GM12801 (cell line): Measurements from ENCODE around the gene ZYG11B.

Source experiments
- CTCF ChIP-seq: IDR thresholded peaks from one replicate; pipeline ENCODE4 v1.5.1; 2011; ENCODE audit warnings: control low read depth; ENCODE audit not compliant: insufficient read length; ENCODE audit errors: extremely low read depth

Gene ZYG11B

DNA sequence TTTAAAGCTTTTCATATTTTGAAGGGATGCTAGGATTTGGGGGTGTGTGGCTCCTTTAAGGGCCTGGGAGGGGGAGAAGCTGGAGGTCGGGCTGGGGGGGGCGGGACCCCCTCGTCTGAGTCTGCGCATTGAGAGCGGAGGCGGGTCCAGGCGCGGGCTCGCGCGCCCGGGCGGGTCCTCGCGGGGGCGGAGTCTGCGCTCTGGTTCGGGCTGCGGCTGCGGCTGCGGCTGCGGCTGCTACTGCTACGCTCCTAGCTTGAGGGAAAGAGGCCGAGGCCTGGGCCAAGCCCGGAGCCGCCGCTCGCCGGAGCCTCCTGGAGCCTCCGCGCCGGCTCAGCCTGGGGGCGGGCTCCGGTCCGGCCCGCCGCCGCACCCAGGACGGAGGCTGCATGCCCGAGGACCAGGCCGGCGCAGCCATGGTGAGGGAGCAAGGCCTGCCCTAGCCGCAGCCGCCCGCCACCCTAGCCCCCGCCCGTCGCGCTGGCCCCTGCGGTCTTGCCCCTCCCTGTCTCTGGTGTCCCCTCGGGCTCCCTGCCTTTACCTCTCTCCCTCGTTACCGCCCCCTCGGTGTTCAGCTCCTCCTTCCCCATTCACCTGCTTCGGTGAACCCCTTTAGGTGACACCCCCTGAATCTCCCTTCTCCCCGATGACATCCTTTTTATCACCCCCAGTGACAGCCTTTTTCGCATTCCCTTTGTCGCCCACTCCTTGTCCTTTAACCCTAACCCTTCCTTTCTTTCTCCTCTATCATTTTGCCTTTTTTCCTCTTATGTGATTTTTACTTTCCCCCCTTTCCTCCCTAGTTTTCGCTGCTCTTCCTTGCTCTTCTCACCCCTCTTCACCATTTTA lies at the start of gene ZYG11B:
TSS of gene ZYG11B (plus strand) at position 189 of the 849 bp plus-strand sequence. CDS start at position 390, 201 bp downstream.
- TF ChIP-seq CTCF = no peak

GRCh38 chr1:52677076-52677806 lies 49.0 kb upstream of the ZYG11B start:
- TF ChIP-seq CTCF = no peak

DNA sequence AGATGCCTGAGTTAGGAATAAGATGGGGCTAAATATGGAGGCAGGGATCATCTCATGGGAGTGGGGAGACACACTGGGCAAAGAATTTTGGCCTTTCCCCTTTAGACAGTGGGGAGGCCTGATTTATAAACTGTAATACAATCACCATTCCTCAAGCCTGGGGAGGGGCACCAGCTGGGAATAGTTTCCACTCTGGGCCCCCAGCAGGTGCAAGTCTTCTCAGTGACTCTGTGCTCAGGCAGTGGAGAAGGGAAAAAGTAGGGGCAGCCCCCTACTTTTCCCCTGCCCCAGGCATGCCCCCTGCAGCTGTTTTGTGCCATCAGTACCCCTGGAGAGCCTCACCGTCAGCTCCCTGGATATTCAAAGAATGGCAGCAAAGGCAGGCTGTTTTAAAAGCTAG lies 47.2 kb upstream of the ZYG11B start:
- no peak for TF ChIP-seq CTCF

GRCh38 chr1:52679498-52679897 lies 46.8 kb upstream of the ZYG11B start:
- TF ChIP-seq CTCF = no peak

- TF ChIP-seq CTCF = no peak
Measured at GRCh38 chr1:52680353-52680752, 45.9 kb upstream of the ZYG11B start.

DNA sequence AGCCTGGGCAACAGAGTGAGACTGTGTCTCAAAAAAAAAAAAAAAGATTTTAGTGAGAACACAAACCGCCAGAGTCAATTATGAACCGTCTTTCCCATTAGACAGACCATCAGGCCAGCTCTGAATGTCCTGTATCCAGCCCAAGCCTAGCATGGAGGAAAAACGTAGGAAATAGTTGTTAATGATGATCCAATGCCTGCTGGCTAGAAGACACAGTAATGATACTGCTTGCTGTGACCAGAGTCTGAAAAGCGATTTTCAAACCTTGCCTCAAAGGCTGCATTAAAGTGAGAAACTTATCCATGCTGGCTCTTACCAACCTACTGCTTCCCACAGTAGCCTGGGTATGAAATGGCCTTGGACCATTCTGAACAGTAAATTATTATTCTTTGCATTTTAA lies 45.1 kb upstream of the ZYG11B start:
- TF ChIP-seq CTCF = no peak

DNA sequence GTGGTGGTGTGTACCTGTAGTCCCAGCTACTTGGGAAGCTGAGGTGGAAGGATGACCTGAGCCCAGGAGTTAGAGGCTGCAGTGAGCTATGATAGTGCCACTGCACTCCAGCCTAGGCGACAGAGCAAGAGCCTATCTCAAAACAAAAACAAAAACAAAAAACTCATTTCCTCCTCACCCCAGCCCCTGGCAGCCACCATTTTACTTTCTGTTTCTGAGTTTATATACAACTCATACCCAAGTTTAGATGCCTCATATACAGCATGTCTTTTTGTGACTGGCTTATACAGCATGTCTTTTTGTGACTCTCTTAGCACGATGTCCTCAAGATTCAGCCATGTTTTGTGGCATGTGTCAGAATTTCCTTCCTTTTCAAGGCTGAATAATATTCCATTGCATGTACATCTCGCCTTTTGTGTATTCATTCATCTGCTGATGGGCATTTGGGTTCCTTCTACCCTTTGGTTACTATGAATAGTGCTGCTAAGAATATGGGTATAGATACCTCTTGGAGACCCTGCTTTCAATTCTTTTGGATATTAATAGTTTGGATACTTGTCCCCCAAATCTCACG lies 42.8 kb upstream of the ZYG11B start:
- no peak for TF ChIP-seq CTCF
